IMR-90 (cell line): ENCODE measurements around the gene SLC2A13. TPM values are rescaled to one million over a fixed set of nuclear protein-coding genes. Genes with fewer than 3 reads are reported as not detected.

Experiments used
- ATAC-seq: fragments of 200-7000 bp; cut with Tn5 transposase; 2 replicates; pipeline ENCODE4 v1.9.1; 2020; ENCODE audit warnings: low read depth, mild to moderate bottlenecking, moderate library complexity
- BruUV-seq: library from RNA; stranded (reverse); fragments of 400-500 nt; replicated peaks from 2 replicates; lab custom pipeline; 2021; lab: Mats Ljungman, UMichigan
- CTCF ChIA-PET: fragments of 300-600 bp; formaldehyde crosslinking; extraction: SDS; loops from one replicate; lab custom pipeline; 2021; ENCODE audit warnings: antibody characterized with exemption; lab: Yijun Ruan, JAX
- POLR2A ChIA-PET: fragments of 300-600 bp; sonication (Branson Sonifier 250); formaldehyde crosslinking; loops from one replicate; lab custom pipeline; 2022; ENCODE audit warnings: antibody characterized with exemption; ENCODE audit not compliant: unreplicated experiment; lab: Charles Lee
- DNase-seq: peaks from one replicate; pipeline ENCODE4 v3.0.0; 2013
- H2AFZ ChIP-seq: replicated peaks from 2 replicates; pipeline ENCODE3; 2013; ENCODE audit warnings: low read length, mild to moderate bottlenecking; ENCODE audit not compliant: poor library complexity
- H2AK5ac ChIP-seq: 2 replicates; pipeline ENCODE4 v1.6.1; 2013; ENCODE audit warnings: low read depth, low read length, inconsistent platforms
- H2AK9ac ChIP-seq: replicated peaks from 2 replicates; pipeline ENCODE3; 2013; ENCODE audit warnings: mild to moderate bottlenecking, low read depth, low read length, moderate library complexity; ENCODE audit not compliant: poor library complexity
- H2BK120ac ChIP-seq: 2 replicates; pipeline ENCODE4 v1.6.1; 2013; ENCODE audit warnings: low read depth, low read length, inconsistent platforms
- H2BK15ac ChIP-seq: 3 replicates; pipeline ENCODE4 v1.6.1; 2013; ENCODE audit warnings: low read depth, low read length, inconsistent platforms
- H2BK20ac ChIP-seq: 2 replicates; pipeline ENCODE4 v1.6.1; 2013; ENCODE audit warnings: low read depth, mild to moderate bottlenecking, inconsistent platforms, low read length, moderate library complexity
- H2BK5ac ChIP-seq: 2 replicates; pipeline ENCODE4 v1.6.1; 2013; ENCODE audit warnings: mild to moderate bottlenecking, low read depth, low read length, inconsistent platforms; ENCODE audit not compliant: poor library complexity, severe bottlenecking
- H3K14ac ChIP-seq: replicated peaks from 2 replicates; pipeline ENCODE4 v1.6.1; 2013; ENCODE audit warnings: low read depth, low read length, inconsistent platforms
- H3K18ac ChIP-seq: 2 replicates; pipeline ENCODE4 v1.6.1; 2013; ENCODE audit warnings: low read depth, low read length, control low read depth
- H3K23ac ChIP-seq: 2 replicates; pipeline ENCODE4 v1.6.1; 2013; ENCODE audit warnings: low read depth, low read length, inconsistent platforms
- H3K27ac ChIP-seq: 2 replicates; pipeline ENCODE4 v1.5.1; 2013; ENCODE audit warnings: mild to moderate bottlenecking, control low read depth, low read length; ENCODE audit not compliant: insufficient read depth
- H3K27me3 ChIP-seq: 2 replicates; pipeline ENCODE4 v1.6.1; 2013; ENCODE audit warnings: low read length; ENCODE audit not compliant: control insufficient read depth, insufficient read depth
- H3K36me3 ChIP-seq: 2 replicates; pipeline ENCODE4 v1.6.1; 2013; ENCODE audit warnings: low read length, mixed read lengths; ENCODE audit not compliant: control insufficient read depth, insufficient read depth
- H3K4ac ChIP-seq: 2 replicates; pipeline ENCODE4 v1.6.1; 2013; ENCODE audit warnings: low read depth, low read length, inconsistent platforms
- H3K4me1 ChIP-seq: 2 replicates; pipeline ENCODE4 v1.6.1; 2013; ENCODE audit warnings: low read length, mixed read lengths; ENCODE audit not compliant: control insufficient read depth, insufficient read depth
- H3K4me2 ChIP-seq: 2 replicates; pipeline ENCODE4 v1.6.1; 2013; ENCODE audit warnings: low read depth, mild to moderate bottlenecking, control low read depth, low read length, moderate library complexity
- H3K4me3 ChIP-seq: 2 replicates; pipeline ENCODE4 v1.5.1; 2013; ENCODE audit warnings: low read depth, mild to moderate bottlenecking, control low read depth, low read length, moderate library complexity; ENCODE audit not compliant: insufficient read depth
- H3K56ac ChIP-seq: 2 replicates; pipeline ENCODE4 v1.6.1; 2013; ENCODE audit warnings: low read length, inconsistent platforms; ENCODE audit not compliant: insufficient read depth; ENCODE audit errors: extremely low read depth
- H3K79me1 ChIP-seq, 2 experiments: 2 replicates each; pipeline ENCODE4 v1.6.1; 2013; ENCODE audit warnings: low read length in 2 of 2, inconsistent platforms in 1 of 2, low read depth in 1 of 2
- H3K9ac ChIP-seq: 2 replicates; pipeline ENCODE4 v1.6.1; 2013; ENCODE audit warnings: low read depth, low read length, control low read depth
- H3K9me1 ChIP-seq: 2 replicates; pipeline ENCODE4 v1.6.1; 2013; ENCODE audit warnings: low read length, inconsistent platforms; ENCODE audit not compliant: insufficient read depth
- H3K9me3 ChIP-seq: 2 replicates; pipeline ENCODE4 v1.6.1; 2013; ENCODE audit warnings: low read length; ENCODE audit not compliant: control insufficient read depth, insufficient read depth
- H4K20me1 ChIP-seq: 2 replicates; pipeline ENCODE4 v1.6.1; 2013; ENCODE audit warnings: low read length, inconsistent platforms; ENCODE audit not compliant: insufficient read depth
- H4K5ac ChIP-seq: 2 replicates; pipeline ENCODE4 v1.6.1; 2013; ENCODE audit warnings: mild to moderate bottlenecking, low read depth, low read length, control low read depth
- H4K8ac ChIP-seq, 2 experiments: 2 replicates each; pipeline ENCODE4 v1.6.1; 2013; ENCODE audit warnings: low read depth in 2 of 2, low read length in 2 of 2, control low read depth in 1 of 2, inconsistent platforms in 1 of 2
- H4K91ac ChIP-seq: 2 replicates; pipeline ENCODE4 v1.6.1; 2013; ENCODE audit warnings: low read depth, low read length, inconsistent platforms; ENCODE audit not compliant: insufficient read depth
- BHLHE40 ChIP-seq: fragments of 150-350 bp; IDR thresholded peaks from 2 replicates; pipeline ENCODE4 v1.6.1; 2016; ENCODE audit warnings: mild to moderate bottlenecking, low read depth, low read length
- FOS ChIP-seq: fragments of 150-350 bp; IDR thresholded peaks from 2 replicates; pipeline ENCODE4 v1.6.1; 2016; ENCODE audit warnings: low read depth, low read length
- MAZ ChIP-seq: IDR thresholded peaks from 2 replicates; pipeline ENCODE4 v1.6.1; 2012; ENCODE audit warnings: low read depth, mild to moderate bottlenecking, low read length, improper control_type of control experiment, moderate library complexity, borderline replicate concordance
- MXI1 ChIP-seq: IDR thresholded peaks from 2 replicates; pipeline ENCODE4 v1.6.1; 2012; ENCODE audit warnings: low read depth, mild to moderate bottlenecking, low read length, moderate library complexity, borderline replicate concordance
- POLR2A ChIP-seq: IDR thresholded peaks from 2 replicates; pipeline ENCODE4 v1.6.1; 2012; ENCODE audit warnings: mild to moderate bottlenecking, low read depth, low read length
- RCOR1 ChIP-seq: IDR thresholded peaks from 2 replicates; pipeline ENCODE4 v1.6.1; 2012; ENCODE audit warnings: mild to moderate bottlenecking, low read length, improper control_type of control experiment; ENCODE audit not compliant: insufficient replicate concordance
- SMC3 ChIP-seq: fragments of 150-350 bp; IDR thresholded peaks from 2 replicates; pipeline ENCODE4 v1.6.1; 2016; ENCODE audit warnings: low read depth, mild to moderate bottlenecking, antibody characterized with exemption, low read length, moderate library complexity
- dilution Hi-C: fragments of 300-500 bp; cut with HindIII; formaldehyde crosslinking; loops from one replicate; pipeline ENCODE4 v1.14.3; 2018; ENCODE audit warnings: low sequenced_read_pairs; ENCODE audit not compliant: unreplicated experiment
- in situ Hi-C: fragments of 300-500 bp; cut with MboI; formaldehyde crosslinking; loops from 3 replicates; pipeline ENCODE4 v1.14.3; 2019; ENCODE audit warnings: low sequenced_read_pairs, inconsistent platforms, mixed read lengths
- intact Hi-C: fragments of 100-400 bp; cut with micrococcal nuclease; formaldehyde crosslinking; loops from 2 replicates; pipeline ENCODE4 v1.10.0; 2022
- polyA plus RNA-seq, 3 experiments: library from polyadenylated mRNA; depleted of rRNA; stranded (reverse); fragments of >200 nt; gene quantifications; 2 replicates each; pipeline ENCODE4 v1.2.3, GENCODE V29; 2012; ENCODE audit warnings: low replicate concordance in 1 of 3
- total RNA-seq: library from RNA; depleted of rRNA; stranded (reverse); fragments of >200 nt; gene quantifications from 2 replicates; pipeline ENCODE4 v1.2.3, GENCODE V29; 2012
- TF ChIP-seq, protein P1 (sequence below): fragments of 150-350 bp; IDR thresholded peaks from 2 replicates; pipeline ENCODE4 v1.6.1; 2016; ENCODE audit warnings: low read depth, mild to moderate bottlenecking, low read length, moderate library complexity, borderline replicate concordance

SLC2A13 gene
- total and polyA plus RNA-seq, 2 of the 4 experiments (the other 2 are of a cell fraction) = 1.5 to 3.9 TPM

DNA sequence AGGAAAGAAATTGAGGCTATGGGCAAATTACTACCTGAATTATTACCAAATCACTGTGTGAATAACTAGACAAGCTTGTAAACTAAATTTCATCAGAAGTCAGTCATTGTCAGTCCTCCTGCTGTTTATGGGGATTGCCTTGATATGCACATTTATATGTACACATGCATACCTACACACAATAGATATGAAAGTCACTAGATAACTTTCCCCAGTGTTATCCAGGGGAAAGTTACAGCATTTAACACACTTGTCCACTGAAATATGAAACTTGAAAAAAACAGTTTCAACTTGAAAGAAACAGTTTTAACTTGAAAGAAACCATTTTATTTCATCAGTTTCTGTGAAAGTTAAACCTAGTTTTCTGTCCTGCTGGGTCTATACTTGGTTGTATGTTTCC, 199.6 kb downstream of the SLC2A13 start:
- H3K4me3 ChIP-seq = no peak overlapping the region
- H2BK15ac ChIP-seq = no peak overlapping the region
- no peak overlapping the region for H2AK9ac ChIP-seq
- in situ Hi-C loops (no loop called here), dilution Hi-C loops (no loop called here), intact Hi-C loops (no loop called here)
- no peak overlapping the region for H3K4ac ChIP-seq
- no peak overlapping the region for H2AFZ ChIP-seq
- no peaks in the 10 kb centered on the region for H3K79me1 ChIP-seq
- BruUV-seq = no TSS peak
- no peaks in the 10 kb centered on the region for H3K36me3 ChIP-seq
- DNase-seq (no peak), ATAC-seq (no peak)
- no peaks in the 10 kb centered on the region for H3K9me3 ChIP-seq
- no peak overlapping the region for H3K56ac ChIP-seq
- TF ChIP-seq POLR2A (no peak), SMC3 (no peak), FOS (no peak), RCOR1 (no peak), BHLHE40 (no peak), MAZ (no peak), MXI1 (no peak)
- TF ChIP-seq, protein P1, sequence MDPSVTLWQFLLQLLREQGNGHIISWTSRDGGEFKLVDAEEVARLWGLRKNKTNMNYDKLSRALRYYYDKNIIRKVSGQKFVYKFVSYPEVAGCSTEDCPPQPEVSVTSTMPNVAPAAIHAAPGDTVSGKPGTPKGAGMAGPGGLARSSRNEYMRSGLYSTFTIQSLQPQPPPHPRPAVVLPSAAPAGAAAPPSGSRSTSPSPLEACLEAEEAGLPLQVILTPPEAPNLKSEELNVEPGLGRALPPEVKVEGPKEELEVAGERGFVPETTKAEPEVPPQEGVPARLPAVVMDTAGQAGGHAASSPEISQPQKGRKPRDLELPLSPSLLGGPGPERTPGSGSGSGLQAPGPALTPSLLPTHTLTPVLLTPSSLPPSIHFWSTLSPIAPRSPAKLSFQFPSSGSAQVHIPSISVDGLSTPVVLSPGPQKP = no peak
- no peaks in the 10 kb centered on the region; the same call in 1 of the 2 replicates for H3K9me1 ChIP-seq
- no peak overlapping the region for H4K91ac ChIP-seq
- no peaks in the 10 kb centered on the region for H3K4me1 ChIP-seq
- no peak overlapping the region for H3K23ac ChIP-seq
- no peak overlapping the region for H4K5ac ChIP-seq
- H3K4me2 ChIP-seq = no peak overlapping the region
- no peak overlapping the region for H2BK20ac ChIP-seq
- H4K20me1 ChIP-seq = no peaks in the 10 kb centered on the region
- POLR2A ChIA-PET = no interaction called here
- H2BK5ac ChIP-seq = no peak overlapping the region
- H3K18ac ChIP-seq = no peak overlapping the region
- no peak overlapping the region for H3K27ac ChIP-seq
- CTCF ChIA-PET = no interaction called here
- H3K14ac ChIP-seq = no peak overlapping the region
- H2BK120ac ChIP-seq = no peak overlapping the region
- no peak overlapping the region for H2AK5ac ChIP-seq
- H3K9ac ChIP-seq = no peak overlapping the region
- H4K8ac ChIP-seq = no peak overlapping the region
- no peaks in the 10 kb centered on the region for H3K27me3 ChIP-seq
